Measurements from ENCODE around the gene EMD.
A peak's percentile ranks its signal among the peaks of the same experiment; 100 is the strongest.

DNA sequence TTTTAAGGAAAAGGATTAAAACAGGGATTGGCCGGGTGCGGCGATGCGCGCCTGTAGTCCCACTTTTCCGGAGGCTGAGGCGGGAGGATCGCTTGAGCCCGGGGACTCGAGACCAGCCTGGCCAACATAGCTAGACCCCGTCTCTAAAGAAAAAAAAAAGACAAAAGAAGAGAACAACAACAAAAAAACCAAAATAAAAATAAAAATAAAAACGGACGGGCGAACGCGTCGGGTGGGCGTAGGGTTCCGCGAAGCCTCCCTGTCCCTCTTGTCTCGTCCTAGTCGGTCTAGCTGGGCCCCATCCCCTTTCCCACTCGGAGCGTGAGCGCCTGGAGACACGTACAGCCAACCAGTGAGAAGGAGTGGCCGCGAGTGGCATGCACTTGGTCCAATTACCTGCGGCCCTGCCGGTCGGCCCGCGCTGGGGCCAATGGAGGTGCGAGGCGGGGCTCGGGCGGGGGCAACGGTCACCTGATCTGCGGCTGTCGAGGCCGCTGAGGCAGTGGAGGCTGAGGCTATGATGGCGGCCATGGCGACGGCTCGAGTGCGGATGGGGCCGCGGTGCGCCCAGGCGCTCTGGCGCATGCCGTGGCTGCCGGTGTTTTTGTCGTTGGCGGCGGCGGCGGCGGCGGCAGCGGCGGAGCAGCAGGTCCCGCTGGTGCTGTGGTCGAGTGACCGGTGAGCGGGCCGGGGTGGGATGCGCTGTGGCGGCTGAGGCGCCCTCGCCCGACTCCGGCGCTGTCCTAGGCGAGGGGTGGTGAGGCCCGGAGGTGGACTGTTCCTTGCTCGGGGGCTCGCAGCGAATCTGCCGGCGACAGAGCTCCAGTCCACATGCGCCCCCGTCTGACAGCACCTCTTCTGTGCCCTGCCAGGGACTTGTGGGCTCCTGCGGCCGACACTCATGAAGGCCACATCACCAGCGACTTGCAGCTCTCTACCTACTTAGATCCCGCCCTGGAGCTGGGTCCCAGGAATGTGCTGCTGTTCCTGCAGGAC lies 49.4 kb downstream of the EMD start, which contains the start of gene ATP6AP1:
- TF ChIP-seq POLR2A (IDR thresholded peaks at IDR 0.05; ENCODE audit: low read depth, low read length) (peak; percentile 57; the same call in 1 of the 2 replicates), TAF1 (IDR thresholded peaks at IDR 0.05; ENCODE audit: borderline replicate concordance, low read depth, low read length) (no peak)

Data from GM12892 (cell line).